Fibroblast of skin of right biceps (primary cell): ENCODE results near the gene MUSTN1.
A peak's percentile ranks its signal among the peaks of the same experiment; 100 is the strongest.

Source experiments
- DNase-seq: peaks from one replicate; pipeline ENCODE4 v3.0.0-alpha.2; 2013

Gene MUSTN1

DNA sequence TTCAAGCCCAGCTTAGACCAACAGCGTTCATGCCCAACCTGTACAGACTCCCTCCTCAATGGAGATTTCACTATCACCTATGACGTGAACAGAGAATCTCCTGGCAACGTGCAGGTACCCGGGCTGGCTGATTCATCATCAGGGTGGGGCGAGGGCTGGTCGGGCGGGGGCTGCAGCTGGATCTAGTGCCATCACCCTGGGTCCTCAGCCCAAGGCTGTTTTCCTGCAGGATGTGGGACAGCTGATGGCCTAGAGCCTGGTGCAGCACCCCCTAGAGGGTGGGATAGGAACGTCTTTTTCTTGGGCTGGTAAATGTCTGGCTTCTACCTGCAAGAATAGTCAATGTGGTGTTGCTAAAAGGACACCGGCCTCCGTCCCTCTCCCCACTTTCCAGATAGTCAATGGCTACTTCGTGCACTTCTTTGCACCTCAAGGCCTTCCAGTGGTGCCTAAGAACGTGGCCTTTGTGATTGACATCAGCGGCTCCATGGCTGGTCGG is 35.8 kb downstream of the MUSTN1 start:
- DNase-seq = no peak

DNA sequence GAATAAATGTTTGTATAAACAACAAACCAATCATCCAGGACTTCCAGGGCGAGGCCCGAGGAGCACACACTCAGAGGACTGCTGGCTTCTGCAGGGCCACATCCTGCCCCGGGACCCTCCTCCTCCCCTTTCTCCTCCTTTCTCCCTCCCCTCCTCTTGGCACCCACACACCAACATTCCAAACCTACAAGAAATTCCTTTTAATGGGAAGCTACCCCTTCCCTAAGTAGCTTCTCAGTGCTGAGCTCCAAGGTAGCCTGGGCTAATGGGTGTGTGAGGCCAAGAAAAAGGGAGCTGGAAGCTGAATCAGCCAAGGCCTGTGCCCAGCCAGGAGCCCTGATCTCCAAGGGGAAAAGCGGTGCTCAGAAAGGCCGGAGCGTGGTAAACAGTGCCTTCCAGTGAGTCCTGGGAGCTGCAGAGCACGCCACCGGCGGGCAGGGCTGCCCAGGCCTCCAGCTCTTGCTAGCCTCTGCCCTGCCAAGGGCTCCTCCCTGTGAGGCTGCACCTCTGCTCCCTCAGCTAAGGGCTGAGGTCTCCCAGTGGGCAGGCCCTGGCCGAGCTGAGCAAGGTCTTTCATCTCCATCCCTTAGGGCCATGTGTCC is 36.3 kb downstream of the MUSTN1 start:
- peak; percentile 17 for DNase-seq

DNA sequence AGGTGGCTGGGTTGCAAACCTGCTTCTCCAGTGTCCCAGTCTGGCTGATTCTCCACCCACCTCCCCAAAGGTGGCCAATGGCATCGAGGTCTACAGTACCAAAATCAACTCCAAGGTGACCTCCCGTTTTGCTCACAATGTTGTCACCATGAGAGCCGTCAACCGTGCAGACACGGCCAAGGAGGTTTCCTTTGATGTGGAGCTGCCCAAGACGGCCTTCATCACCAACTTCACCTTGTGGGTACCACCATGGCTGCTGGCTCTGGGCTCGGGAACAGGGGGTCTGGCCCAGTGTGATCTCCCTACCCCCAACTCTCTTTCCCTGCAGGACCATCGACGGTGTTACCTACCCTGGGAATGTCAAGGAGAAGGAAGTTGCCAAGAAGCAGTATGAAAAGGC is 38.4 kb downstream of the MUSTN1 start:
- no peak for DNase-seq

DNA sequence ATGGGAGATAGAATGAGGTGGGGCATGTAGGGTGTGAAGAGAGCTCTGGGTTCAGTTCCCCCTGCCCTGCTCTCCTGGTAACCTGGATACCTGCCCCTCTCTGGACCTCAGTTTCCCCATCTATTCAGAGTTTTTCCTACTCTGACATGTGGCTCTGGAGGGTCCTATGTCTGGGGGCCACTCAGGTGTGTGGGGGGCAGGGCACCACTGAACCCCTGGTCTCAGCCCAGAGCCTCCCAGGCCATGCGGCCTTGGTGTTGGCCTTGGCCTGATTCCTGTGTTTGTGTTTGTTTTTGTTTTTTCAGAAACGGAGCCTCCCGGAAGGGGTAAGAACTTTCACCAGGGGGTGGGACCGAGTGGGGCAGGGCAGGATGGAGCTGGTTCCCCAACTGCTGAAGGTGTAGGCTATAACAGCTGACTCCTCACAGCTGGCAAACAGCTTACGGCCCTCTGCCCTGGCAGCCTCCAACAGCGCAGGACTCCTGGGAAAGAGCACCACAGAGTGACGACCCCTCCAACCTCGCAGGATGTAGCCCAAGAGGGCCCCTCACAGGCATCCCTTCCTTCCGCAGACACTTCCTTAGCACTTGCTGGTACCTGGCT is 39.4 kb downstream of the MUSTN1 start:
- no peak for DNase-seq

DNA sequence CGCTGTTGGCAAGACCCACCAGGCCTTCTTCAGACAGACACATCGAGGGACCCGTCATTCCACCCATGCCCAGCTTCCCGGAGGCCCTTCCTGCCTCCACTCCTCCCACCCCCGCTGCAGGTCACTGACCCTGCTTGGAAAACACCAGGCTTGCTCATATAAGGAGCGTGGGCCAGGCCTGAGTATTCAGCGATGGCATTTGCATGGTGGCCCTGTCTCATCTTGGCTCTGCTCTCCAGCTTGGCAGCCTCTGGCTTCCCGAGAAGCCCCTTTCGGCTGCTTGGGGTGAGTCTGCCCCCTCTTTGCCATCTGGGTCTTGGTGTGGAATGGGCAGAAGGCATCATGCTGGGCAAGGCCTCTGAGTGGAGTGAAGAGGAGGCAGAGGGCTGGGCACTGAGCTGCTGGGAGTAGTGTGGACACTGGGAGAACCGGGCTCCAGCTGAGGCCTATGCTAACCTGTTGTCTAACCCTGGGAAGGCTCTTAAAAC is 40.2 kb downstream of the MUSTN1 start, which contains the start of gene ITIH3:
ITIH3 (plus strand) TSS at position 185 of the 488 bp plus-strand sequence; CDS start at position 193, 8 bp downstream.
- DNase-seq = no peak

DNA sequence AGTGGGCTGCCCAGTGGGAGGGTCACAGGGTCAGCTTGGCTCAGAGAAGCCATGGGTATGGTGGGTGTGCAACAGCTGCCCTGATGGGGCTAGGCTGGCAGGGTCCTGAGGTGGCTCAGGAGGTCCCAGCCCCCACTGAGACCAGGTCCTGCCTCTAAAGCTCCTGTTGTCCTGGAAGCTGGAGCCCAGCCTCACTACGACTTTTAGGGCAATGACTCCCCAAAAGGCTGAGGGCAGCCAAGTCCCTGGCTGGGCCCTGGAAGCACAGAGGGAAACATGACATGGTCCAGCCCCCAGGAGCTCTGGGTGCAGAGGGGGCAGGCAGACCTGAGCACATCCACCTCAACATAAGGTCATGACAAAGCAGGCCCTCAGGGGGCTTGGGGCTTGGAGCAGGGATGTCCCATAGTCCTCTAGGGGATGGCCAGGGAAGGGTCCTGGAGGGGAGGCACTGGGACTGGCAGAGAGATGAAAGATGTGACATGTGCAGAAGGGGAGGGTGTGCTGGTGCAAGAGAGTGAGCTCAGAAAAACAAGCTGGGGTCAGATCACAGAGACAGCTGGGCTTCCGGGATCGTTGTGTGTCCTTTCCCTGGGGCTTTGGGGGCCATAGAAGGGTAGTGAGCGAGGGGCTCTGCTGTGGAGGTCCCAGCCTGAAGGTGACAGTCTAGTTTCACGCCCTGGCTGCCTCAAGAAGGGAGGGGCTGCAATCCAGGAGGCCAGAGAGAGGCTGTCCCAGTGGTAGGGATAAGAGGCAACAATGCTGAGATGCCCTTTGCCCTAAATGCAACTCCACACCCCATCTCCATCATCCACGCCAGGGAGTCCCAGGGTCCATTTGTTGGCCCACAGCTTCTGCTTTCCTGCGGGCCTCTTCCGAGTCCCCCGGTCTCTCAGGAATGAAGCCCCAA is 40.9 kb downstream of the MUSTN1 start:
- no peak for DNase-seq

GRCh38 chr3:52792961-52793695 is 41.7 kb downstream of the MUSTN1 start:
- DNase-seq = no peak

DNA sequence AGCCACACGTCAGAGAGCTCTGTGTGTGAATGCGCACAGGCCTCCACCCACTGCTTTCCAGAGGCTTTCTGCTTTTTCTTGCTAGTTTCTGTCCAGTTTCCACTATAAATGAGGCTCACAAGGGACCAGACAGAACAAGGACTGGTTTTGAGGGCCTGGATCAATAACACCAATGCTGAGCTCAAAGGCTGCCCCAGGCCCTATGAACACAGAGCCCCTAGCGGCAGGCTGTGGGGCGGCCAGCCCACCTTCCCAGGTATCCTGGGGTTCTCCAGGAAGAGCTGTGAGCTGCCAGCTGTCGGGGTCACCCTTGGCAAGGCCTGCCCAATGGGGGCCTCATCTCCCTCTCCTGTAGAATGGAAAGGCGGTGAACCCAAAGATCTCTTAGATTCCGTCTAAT is 42.4 kb downstream of the MUSTN1 start:
- DNase-seq = no peak

DNA sequence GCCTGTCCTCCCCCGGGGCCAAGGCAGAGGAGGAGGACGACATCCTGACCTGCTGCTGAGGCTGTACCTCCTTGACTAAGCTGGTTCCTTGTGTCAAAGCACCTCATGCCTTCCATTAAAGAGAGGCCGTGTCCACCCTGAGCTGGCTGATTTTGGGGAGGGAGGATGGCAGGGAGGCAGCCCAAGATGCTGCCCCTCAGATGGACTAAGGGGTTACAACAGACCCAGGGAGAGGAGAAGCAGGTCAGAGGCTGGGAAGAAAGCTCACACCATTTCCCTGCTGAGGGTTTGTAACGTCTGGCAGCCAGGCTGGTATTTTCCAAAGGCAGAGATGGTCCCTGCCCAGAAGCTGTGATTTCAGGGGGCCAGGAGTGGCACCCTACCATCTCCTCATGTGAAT is 42.9 kb downstream of the MUSTN1 start:
- DNase-seq = no peak

GRCh38 chr3:52791366-52791765 is 43.5 kb downstream of the MUSTN1 start:
- no peak for DNase-seq

DNA sequence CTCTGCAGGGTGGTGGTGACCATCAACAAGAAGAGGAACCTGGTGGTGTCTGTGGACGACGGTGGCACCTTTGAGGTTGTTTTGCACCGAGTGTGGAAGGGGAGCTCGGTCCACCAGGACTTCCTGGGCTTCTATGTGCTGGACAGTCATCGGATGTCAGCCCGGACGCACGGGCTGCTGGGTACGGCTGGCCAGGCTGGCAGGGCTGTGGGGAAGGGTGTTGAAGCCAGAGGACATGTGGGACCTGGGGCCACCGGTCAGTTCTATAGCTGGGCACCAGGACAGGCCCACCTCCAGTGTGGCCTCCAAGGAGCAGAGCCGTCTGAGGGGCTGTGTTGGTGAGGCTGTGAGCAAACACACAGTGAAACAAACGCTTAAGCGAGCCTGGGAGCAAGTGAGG is 44.1 kb downstream of the MUSTN1 start:
- no peak for DNase-seq

GRCh38 chr3:52790337-52790736 is 44.5 kb downstream of the MUSTN1 start:
- DNase-seq = no peak

- DNase-seq = no peak
Observed at GRCh38 chr3:52789746-52790040, 45.1 kb downstream of the MUSTN1 start.

GRCh38 chr3:52788890-52789745 is 45.7 kb downstream of the MUSTN1 start:
- no peak for DNase-seq

DNA sequence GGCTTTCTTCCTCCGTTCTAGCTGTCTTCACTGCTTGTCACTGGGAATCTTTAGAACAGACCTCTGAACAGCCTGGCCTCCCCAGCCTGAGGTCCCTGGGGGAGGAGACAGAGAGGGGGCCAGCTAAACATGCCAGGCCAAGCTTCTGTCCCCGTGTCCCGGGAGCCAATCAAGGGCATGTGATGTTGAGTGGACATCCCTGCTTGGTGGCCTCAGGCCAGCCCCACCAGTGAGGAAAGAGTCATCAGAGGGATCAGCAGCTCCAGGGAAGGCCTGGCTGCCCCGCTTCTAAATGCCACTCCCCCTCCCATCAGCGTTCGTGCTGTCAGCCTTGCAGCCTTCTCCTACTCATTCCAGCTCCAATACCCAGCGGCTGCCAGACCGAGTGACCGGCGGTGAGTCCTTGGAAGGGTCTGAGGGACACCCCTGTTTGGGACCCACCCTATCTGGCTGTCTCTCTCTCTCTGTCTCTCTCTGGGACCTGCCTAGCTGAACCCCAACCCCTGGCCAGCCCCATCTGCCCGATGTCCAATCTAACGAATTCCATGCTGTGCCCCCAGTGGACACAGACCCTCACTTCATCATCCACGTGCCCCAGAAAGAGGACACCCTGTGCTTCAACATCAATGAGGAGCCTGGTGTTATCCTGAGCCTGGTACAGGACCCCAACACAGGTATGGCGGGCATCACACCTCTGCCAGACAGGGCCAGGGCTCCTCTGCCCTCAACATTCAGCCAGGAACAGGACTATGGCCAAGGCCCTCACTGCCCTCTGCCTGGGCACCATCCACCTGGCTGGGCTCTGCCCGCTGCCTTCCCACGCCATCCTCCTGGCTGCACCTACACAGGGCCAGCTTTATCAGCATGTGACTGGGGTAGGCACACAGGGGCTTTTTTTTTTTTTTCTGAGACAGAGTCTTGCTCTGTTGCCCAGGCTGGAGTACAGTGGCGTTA is 46.9 kb downstream of the MUSTN1 start:
- no peak for DNase-seq

GRCh38 chr3:52787246-52787645 is 47.6 kb downstream of the MUSTN1 start:
- DNase-seq = no peak

- DNase-seq = no peak
Observed at GRCh38 chr3:52786330-52787215, 48.2 kb downstream of the MUSTN1 start.

DNA sequence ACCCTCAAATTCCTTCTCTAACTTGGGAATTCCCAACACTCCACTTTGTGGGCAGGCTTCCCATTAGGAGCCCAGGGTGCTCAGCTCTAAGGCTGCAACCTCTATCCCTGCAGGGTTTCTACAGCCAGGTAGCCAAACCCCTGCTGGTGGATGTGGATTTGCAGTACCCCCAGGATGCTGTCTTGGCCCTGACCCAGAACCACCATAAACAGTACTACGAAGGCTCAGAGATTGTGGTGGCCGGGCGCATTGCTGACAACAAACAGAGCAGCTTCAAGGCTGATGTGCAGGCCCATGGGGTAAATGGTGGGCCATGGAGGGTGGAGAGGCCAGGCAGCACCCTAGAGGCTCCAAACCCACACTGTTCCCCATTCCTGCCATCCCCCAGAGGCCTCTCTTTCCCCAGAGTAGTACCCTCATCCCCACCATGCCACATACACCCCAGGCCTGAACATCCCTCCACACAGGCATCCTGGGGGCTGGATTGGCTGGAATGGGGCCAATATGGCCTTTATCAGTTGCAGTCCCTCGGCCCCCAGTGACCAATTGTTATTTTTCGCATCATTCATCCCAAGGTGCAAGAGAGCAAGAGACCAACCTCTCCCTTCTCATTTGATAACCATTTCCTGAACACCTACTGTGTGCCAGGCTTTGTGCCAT is 49.8 kb downstream of the MUSTN1 start:
- DNase-seq = no peak

GRCh38 chr3:52784021-52784621 is 50.7 kb downstream of the MUSTN1 start:
- no peak for DNase-seq
